Endothelial cell of umbilical vein (primary cell): Measurements from ENCODE around the gene SIPA1. TPM values are rescaled to one million over a fixed set of nuclear protein-coding genes. Genes with fewer than 3 reads are reported as not detected.

Experiments
- BruUV-seq: library from RNA; stranded (reverse); fragments of 400-500 nt; replicated peaks from 2 replicates; lab custom pipeline; 2021; lab: Mats Ljungman, UMichigan
- CTCF ChIA-PET: fragments of 300-600, 350-600 bp; sonication (Branson Sonifier 250); formaldehyde crosslinking; loops from one replicate; lab custom pipeline; 2021; ENCODE audit warnings: antibody characterized with exemption, inconsistent platforms; lab: Charles Lee
- POLR2A ChIA-PET: fragments of 300-600, 350-600 bp; sonication (Branson Sonifier 250); formaldehyde crosslinking; loops from one replicate; lab custom pipeline; 2021; ENCODE audit warnings: antibody characterized with exemption, inconsistent platforms; lab: Charles Lee
- DNase-seq: peaks from one replicate; pipeline ENCODE4 v3.0.0-alpha.2; 2011; ENCODE audit warnings: low read depth, low spot score
- FAIRE-seq: peaks from 2 replicates; lab custom pipeline; 2011; peaks lifted over from hg19 to GRCh38; lab: Jason Lieb, UNC
- H2AFZ ChIP-seq: 2 replicates; pipeline ENCODE4 v1.6.0; 2012; ENCODE audit warnings: low read depth, low read length, control low read depth, inconsistent platforms
- H3K27ac ChIP-seq: 2 replicates; pipeline ENCODE4 v1.5.1; 2011; ENCODE audit warnings: low read depth, mild to moderate bottlenecking, control low read depth, low read length, moderate library complexity; ENCODE audit not compliant: insufficient read depth
- H3K27me3 ChIP-seq, 2 experiments: 2 replicates each; pipeline versions ENCODE4 v1.6.0 to v1.6.1; 2011; ENCODE audit warnings: low read length in 2 of 2, mixed read lengths in 1 of 2; ENCODE audit not compliant: control insufficient read depth in 2 of 2, insufficient read depth in 2 of 2
- H3K36me3 ChIP-seq, 2 experiments: 2 replicates in 1 of 2; 3 replicates in 1 of 2; pipeline ENCODE4 v1.5.1; 2011; ENCODE audit warnings: low read length in 2 of 2, mild to moderate bottlenecking in 1 of 2, moderate library complexity in 1 of 2; ENCODE audit not compliant: control insufficient read depth in 2 of 2, insufficient read depth in 2 of 2; ENCODE audit errors: extremely low read depth in 1 of 2
- H3K4me1 ChIP-seq: 3 replicates; pipeline ENCODE4 v1.5.1; 2011; ENCODE audit warnings: mild to moderate bottlenecking, low read length; ENCODE audit not compliant: control insufficient read depth, insufficient read depth; ENCODE audit errors: extremely low read depth
- H3K4me2 ChIP-seq: 2 replicates; pipeline ENCODE4 v1.6.1; 2011; ENCODE audit warnings: low read length, control low read depth, mixed read lengths; ENCODE audit not compliant: insufficient read depth
- H3K4me3 ChIP-seq, 3 experiments: fragments of 200-600 bp in 1 of 3; sonication (generic), shearing (Covaris generic) in 1 of 3; replicated peaks in 1 of 3; 2 replicates each; pipeline ENCODE4 v1.5.1; 2011 to 2016; ENCODE audit warnings: control low read depth in 3 of 3, low read length in 3 of 3, mild to moderate bottlenecking in 2 of 3, inconsistent platforms in 1 of 3, low read depth in 1 of 3, moderate library complexity in 1 of 3; ENCODE audit not compliant: insufficient read depth in 1 of 3
- H3K79me2 ChIP-seq: 2 replicates; pipeline ENCODE4 v1.6.0; 2012; ENCODE audit warnings: low read length, inconsistent platforms; ENCODE audit not compliant: control insufficient read depth, insufficient read depth
- H3K9ac ChIP-seq: replicated peaks from 2 replicates; pipeline ENCODE3; 2011; ENCODE audit warnings: low read length, control low read depth; ENCODE audit not compliant: insufficient read depth; ENCODE audit errors: extremely low read depth
- H3K9me1 ChIP-seq: replicated peaks from 3 replicates; pipeline ENCODE4 v1.6.0; 2011; ENCODE audit warnings: mild to moderate bottlenecking, low read length; ENCODE audit not compliant: control insufficient read depth, insufficient read depth; ENCODE audit errors: extremely low read depth
- H3K9me3 ChIP-seq: replicated peaks from 2 replicates; pipeline ENCODE4 v1.5.1; 2012; ENCODE audit warnings: low read length, inconsistent platforms; ENCODE audit not compliant: control insufficient read depth, insufficient read depth
- H4K20me1 ChIP-seq: replicated peaks from 2 replicates; pipeline ENCODE3; 2011; ENCODE audit warnings: mild to moderate bottlenecking, low read length; ENCODE audit not compliant: control insufficient read depth, insufficient read depth; ENCODE audit errors: extremely low read depth
- FOS ChIP-seq: IDR thresholded peaks from 2 replicates; pipeline ENCODE4 v1.6.1; 2011; ENCODE audit warnings: mild to moderate bottlenecking, low read length, moderate library complexity, borderline replicate concordance; ENCODE audit not compliant: insufficient read depth
- GATA2 ChIP-seq: IDR thresholded peaks from 2 replicates; pipeline ENCODE4 v1.7.0; 2011; ENCODE audit warnings: low read depth, mild to moderate bottlenecking, moderate library complexity, mixed read lengths, low read length; ENCODE audit not compliant: insufficient read length, insufficient read depth
- JUN ChIP-seq: IDR thresholded peaks from 2 replicates; pipeline ENCODE4 v1.6.1; 2011; ENCODE audit warnings: borderline replicate concordance, low read depth; ENCODE audit not compliant: insufficient read length, insufficient read depth
- MAX ChIP-seq: IDR thresholded peaks from 2 replicates; pipeline ENCODE4 v1.6.1; 2011; ENCODE audit not compliant: insufficient read depth, insufficient read length
- MYC ChIP-seq: IDR thresholded peaks from one replicate; pipeline ENCODE4 v1.6.1; 2011; ENCODE audit warnings: mild to moderate bottlenecking, low read depth, low read length
- POLR2A ChIP-seq: IDR thresholded peaks from 2 replicates; pipeline ENCODE4 v1.6.1; 2012; ENCODE audit warnings: low read depth, mild to moderate bottlenecking, control low read depth, low read length
- POLR2AphosphoS5 ChIP-seq: IDR thresholded peaks from 2 replicates; pipeline ENCODE4 v1.6.1; 2012; ENCODE audit warnings: low read depth, mild to moderate bottlenecking, control low read depth, low read length, moderate library complexity; ENCODE audit not compliant: insufficient read depth
- dilution Hi-C: fragments of 300-500 bp; cut with MboI; formaldehyde crosslinking; loops from one replicate; pipeline ENCODE4 v1.15.0; 2019; ENCODE audit warnings: low sequenced_read_pairs; ENCODE audit not compliant: extremely low pct_ligation_motif_present
- intact Hi-C: fragments of 100-400 bp; cut with micrococcal nuclease; formaldehyde crosslinking; loops from one replicate; pipeline ENCODE4 v1.10.0; 2022
- polyA plus RNA-seq, 4 experiments: library from polyadenylated mRNA; depleted of rRNA in 3 of 4; stranded (reverse) in 3 of 4; unstranded in 1 of 4; fragments of >200 nt; gene quantifications; 2 replicates each; pipeline versions ENCODE4 v1.2.1 to v1.2.3, GENCODE V29; 2011 to 2012; ENCODE audit warnings: missing spikeins in 1 of 4
- total RNA-seq: library from RNA; stranded (reverse); gene quantifications from 2 replicates; pipeline ENCODE4 v1.2.3, GENCODE V29; 2021
- TF ChIP-seq, protein P1 (sequence below), 2 donors: IDR thresholded peaks; 1 replicate in 1 of 2; 2 replicates in 1 of 2; pipeline ENCODE4 v1.5.1; 2011; ENCODE audit warnings: low read length in 2 of 2, mild to moderate bottlenecking in 2 of 2, moderate library complexity in 2 of 2, control low read depth in 1 of 2, inconsistent platforms in 1 of 2, low read depth in 1 of 2; ENCODE audit not compliant: insufficient read depth in 1 of 2; ENCODE audit errors: extremely low read depth in 1 of 2

Gene SIPA1
- total and polyA plus RNA-seq, 2 donors (not counting 3 experiments of a cell fraction or from before 2014, with no cell fraction given): 67.5 to 119 TPM

GRCh38 chr11:65598258-65598699, 39.6 kb upstream of the SIPA1 start:
- H3K36me3 ChIP-seq: peaks cover 8 to 40% of the 10 kb centered on the region in 2 experiments
- no peaks in the 10 kb centered on the region for H4K20me1 ChIP-seq
- intact Hi-C loops (no loop called here), dilution Hi-C loops (no loop called here)
- no peak overlapping the region for H2AFZ ChIP-seq
- H3K27me3 ChIP-seq: no peaks in the 10 kb centered on the region
- FAIRE-seq (no peak), DNase-seq (no peak)
- ChIA-PET POLR2A (no interaction called here), CTCF (interaction anchor here (0.9 kb wide), 1 partner anchor 9 kb away, joined by 3 read pairs; no protein-coding TSS in a partner anchor)
- H3K9ac ChIP-seq: no peak overlapping the region
- TF ChIP-seq MAX (no peak), POLR2A (peak; percentile 51), GATA2 (no peak), FOS (no peak)
- no peak overlapping the region for H3K4me2 ChIP-seq
- no peaks in the 10 kb centered on the region for H3K9me3 ChIP-seq
- H3K4me1 ChIP-seq: no peaks in the 10 kb centered on the region
- H3K79me2 ChIP-seq: no peaks in the 10 kb centered on the region
- no peaks in the 10 kb centered on the region for H3K9me1 ChIP-seq
- no peak overlapping the region for H3K27ac ChIP-seq
- no peak overlapping the region for H3K4me3 ChIP-seq
- no TSS peak for BruUV-seq

DNA sequence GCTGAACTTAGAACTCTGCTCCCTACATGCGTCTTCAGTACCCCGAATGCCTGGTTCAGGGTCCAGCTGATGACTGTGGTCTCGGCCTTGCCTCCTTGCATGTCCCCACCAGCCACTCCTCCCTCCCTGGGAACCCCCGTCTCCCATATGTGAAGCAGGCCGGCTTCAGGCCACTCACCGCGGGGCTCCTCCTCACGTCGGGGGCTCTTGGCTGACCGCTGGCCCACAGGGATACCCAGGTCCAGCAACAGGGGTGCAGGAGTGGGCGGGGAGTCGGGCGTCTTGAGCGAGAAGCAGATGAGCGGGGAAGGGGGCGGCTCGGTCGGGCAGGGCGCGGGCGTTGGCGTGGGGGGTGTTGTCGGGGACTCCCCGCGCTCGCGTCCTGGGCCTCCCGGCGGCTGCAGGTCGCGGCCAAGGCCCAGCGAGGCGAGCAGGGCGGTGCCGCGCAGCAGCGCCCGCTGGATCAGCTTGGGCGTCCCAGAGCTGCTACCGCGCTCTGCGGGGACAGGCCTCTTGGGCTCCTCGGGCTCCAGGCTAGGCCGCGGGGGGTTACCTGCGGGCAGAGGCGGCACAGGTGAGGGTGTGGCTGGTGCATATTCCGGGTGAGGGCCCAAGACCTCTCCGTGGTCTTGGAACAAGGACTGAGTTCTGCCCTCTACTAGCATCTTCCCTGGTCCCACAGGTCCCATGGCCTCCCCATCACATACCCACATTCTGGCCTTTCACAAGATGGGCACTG, 38.5 kb upstream of the SIPA1 start:
- H3K27me3 ChIP-seq: no peaks in the 10 kb centered on the region
- FAIRE-seq (no peak), DNase-seq (no peak)
- H3K9ac ChIP-seq: no peak overlapping the region
- H3K9me1 ChIP-seq: no peaks in the 10 kb centered on the region
- TF ChIP-seq MYC (no peak), POLR2A (no peak), JUN (no peak), POLR2AphosphoS5 (no peak)
- TF ChIP-seq, protein P1, sequence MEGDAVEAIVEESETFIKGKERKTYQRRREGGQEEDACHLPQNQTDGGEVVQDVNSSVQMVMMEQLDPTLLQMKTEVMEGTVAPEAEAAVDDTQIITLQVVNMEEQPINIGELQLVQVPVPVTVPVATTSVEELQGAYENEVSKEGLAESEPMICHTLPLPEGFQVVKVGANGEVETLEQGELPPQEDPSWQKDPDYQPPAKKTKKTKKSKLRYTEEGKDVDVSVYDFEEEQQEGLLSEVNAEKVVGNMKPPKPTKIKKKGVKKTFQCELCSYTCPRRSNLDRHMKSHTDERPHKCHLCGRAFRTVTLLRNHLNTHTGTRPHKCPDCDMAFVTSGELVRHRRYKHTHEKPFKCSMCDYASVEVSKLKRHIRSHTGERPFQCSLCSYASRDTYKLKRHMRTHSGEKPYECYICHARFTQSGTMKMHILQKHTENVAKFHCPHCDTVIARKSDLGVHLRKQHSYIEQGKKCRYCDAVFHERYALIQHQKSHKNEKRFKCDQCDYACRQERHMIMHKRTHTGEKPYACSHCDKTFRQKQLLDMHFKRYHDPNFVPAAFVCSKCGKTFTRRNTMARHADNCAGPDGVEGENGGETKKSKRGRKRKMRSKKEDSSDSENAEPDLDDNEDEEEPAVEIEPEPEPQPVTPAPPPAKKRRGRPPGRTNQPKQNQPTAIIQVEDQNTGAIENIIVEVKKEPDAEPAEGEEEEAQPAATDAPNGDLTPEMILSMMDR (IDR thresholded peaks at IDR 0.05; ENCODE audit: extremely low read depth in 1 of 2, insufficient read depth in 1 of 2, low read depth in 1 of 2, low read length in 2 of 2): no peak
- H4K20me1 ChIP-seq: no peaks in the 10 kb centered on the region
- CTCF ChIA-PET: interaction anchor here (1.4 kb wide), 1 partner anchor 8 kb away, joined by 5 read pairs; no protein-coding TSS in a partner anchor
- H3K4me3 ChIP-seq: no peak overlapping the region
- POLR2A ChIA-PET: no interaction called here
- dilution Hi-C loops (no loop called here), intact Hi-C loops (no loop called here)
- no peak overlapping the region for H2AFZ ChIP-seq
- no peaks in the 10 kb centered on the region for H3K9me3 ChIP-seq
- H3K4me2 ChIP-seq: no peak overlapping the region
- no peaks in the 10 kb centered on the region for H3K79me2 ChIP-seq
- no peak overlapping the region for H3K27ac ChIP-seq
- no TSS peak for BruUV-seq
- no peaks in the 10 kb centered on the region for H3K4me1 ChIP-seq
- H3K36me3 ChIP-seq: peaks cover 11 to 49% of the 10 kb centered on the region in 2 experiments
